TTC549 (cell line): ENCODE measurements around the gene GPR153.

ENCODE experiments used
- FAIRE-seq: peaks from 2 replicates; lab custom pipeline; 2012; peaks lifted over from hg19 to GRCh38; lab: Jason Lieb, UNC

Gene GPR153

DNA sequence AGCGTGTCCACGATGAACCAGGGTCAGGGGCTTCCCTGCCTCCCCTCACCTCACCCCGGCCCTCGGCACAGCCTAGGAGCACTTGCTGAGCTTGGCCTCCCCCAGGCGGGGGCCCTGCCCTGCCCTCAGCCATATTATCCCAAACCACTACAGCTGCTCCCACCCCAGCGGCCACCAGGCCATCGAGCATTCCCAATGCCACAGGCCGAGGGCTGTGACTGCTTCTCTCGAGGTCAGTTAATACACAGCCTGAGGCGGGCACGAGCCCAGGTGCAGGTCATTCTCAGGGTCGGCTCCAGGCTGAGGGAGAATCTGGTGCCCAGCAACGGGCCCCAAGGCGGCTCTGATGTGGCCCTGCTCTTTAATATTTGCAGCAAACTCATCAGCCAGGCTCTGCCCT is 8.4 kb upstream of the GPR153 start:
- no peak for FAIRE-seq

- no peak for FAIRE-seq
Observed at GRCh38 chr1:6268415-6268814, 7.5 kb upstream of the GPR153 start.

- FAIRE-seq, result no peak
Observed at GRCh38 chr1:6267686-6268322, 6.9 kb upstream of the GPR153 start.

DNA sequence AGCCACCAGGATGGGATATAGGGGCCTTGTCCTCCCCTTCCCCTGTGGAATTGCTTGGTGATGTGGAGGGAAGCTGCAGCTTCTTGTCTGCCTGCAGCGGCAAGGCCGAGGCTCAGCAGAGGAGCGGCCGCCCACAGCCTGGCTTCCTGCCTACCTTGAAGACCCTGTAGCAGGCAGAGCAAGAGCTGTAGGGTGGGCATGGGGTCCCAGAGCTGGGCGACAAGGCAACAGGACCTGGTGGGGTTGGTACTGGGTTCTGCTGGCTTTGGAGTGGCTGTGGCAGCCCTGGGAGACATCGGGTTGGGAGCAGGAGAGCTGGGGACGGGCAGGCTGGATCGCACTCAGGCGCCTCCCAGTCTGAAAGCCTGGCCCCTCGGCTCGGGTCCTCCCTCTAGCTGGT is 5.7 kb upstream of the GPR153 start:
- no peak for FAIRE-seq

DNA sequence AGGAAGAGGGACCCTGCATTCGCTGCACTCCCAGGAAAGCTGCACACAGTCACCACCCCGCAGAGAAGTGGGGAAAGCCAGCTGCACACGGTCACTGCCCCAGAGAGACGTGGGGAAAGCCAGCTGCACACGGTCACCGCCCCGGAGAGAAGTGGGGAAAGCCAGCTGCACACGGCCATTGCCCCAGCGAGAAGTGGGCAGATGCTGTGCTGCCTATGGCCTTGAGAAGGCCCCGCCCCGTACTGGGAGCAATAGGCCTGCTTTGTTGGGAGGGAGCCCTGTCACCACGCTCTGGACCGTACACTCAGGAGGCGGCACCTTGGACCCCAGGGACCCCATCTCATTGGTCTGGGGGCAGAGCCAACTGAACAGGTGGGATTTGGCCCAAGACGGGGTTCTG is 4.3 kb upstream of the GPR153 start:
- no peak for FAIRE-seq

GRCh38 chr1:6263716-6264115 is 2.8 kb upstream of the GPR153 start:
- FAIRE-seq, result no peak

GRCh38 chr1:6262555-6263420 is 1.9 kb upstream of the GPR153 start:
- FAIRE-seq, result no peak

GRCh38 chr1:6261615-6261995 is 707 bp upstream of the GPR153 start:
- FAIRE-seq, result no peak

DNA sequence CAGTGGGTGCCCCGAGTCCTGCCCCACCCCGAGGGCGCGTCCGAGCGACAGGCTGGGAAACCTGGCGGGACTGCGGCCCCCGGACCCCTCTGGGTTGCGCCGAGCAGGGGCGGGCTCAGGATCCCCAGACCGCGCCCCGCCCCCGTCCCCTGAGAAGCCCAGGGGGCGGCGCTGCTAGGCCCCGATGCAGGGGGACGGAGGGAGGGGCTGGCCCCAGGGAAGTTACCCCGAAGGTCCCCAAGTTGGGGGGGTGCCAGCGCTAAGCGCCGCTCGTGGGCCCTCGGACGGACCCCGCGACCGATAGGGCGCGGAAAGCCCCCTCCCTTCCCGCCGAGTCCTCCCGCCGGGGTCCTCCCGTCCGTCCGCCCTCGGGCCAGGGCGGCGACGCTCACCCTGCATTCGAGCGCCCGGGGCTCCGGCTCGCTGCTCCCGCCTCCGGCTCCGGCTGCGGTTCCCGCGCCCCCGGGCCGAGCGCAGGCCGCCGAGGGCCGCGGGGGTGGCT is 414 bp downstream of the GPR153 start:
- FAIRE-seq, result no peak

DNA sequence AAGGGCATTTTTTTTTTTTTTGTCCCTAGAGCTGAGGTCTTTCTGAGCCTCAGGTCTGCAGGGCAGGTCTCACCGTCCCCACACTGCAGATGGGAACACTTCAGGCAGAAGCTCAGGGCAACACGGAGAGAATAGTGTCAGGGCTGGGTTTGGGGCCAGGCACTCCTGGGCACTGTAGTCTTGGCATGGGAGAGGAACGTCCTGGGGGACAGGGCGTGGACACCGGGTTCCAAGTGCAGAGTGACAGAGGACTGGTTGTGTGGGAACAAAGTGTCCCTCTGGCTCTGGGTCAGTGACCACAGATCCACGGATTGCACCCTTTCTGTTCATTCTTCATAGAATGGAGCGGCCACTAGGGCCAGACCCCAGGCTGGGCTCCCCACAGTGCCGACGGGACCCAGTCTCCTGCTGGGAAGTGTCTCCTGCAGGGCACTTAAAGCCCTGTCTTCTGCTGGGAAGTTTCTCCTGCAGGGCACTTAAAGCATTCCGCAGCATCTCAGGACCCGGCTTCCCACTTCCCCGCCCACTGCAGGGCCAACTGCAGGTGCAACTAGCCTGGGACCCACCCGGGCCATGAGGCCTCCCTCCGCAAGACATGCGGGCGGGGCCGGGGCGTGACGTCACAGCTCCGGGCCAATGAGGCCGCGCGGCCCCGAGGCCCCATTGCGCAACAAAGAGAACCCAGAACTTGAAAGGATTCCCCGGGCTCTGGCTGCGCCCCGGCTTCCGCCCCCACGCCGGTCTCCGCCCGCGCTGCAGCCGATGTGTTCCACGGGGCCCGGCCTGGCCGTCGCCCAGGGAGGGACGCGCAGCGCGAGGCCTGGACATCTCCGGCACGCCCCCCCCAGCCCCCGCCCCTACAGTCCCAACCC is 1.2 kb downstream of the GPR153 start:
- FAIRE-seq, result no peak

DNA sequence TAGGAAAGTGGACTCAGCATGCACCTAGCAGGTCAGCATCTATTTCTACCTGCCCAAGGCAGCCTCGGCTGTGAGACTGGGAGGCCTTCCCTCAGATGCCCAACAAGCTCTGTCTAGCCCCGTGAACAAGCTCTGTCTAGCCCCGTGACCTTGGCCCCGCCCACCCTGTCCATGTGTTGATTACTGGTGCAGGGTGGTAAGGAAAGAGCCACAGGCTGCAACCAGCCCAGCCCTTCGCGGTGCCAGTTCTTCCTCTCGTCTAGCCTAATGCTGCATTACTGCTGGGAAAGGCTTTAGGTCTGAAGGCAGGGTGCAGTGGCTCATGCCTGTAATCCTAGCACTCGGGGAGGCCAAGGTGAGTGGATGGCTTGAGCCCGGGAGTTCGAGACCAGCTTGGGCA is 2.2 kb downstream of the GPR153 start:
- FAIRE-seq, result no peak

- no peak for FAIRE-seq
Observed at GRCh38 chr1:6257541-6258069, 3.3 kb downstream of the GPR153 start.

DNA sequence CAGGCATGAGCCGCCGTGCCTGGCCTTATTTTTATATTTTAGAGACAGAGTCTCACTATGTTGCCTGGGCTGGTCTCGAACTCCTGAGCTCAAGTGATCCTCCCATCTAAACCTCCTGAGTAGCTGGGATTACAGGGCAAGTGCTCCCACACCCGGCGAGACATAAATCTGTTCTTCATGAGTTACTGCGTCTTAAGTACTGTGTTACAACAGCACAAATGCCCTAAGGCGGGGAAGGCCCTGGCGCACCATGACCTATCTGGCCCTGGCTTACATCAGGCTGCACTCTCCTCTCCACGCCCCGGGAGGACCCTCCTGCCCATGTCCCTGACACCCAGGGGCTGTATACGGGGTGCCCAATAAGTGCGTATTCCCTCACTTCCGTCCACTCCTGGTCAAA is 4.3 kb downstream of the GPR153 start:
- FAIRE-seq, result no peak

- FAIRE-seq, result no peak
Observed at GRCh38 chr1:6254691-6255090, 6.2 kb downstream of the GPR153 start.

GRCh38 chr1:6253380-6253779 is 7.5 kb downstream of the GPR153 start:
- no peak for FAIRE-seq

DNA sequence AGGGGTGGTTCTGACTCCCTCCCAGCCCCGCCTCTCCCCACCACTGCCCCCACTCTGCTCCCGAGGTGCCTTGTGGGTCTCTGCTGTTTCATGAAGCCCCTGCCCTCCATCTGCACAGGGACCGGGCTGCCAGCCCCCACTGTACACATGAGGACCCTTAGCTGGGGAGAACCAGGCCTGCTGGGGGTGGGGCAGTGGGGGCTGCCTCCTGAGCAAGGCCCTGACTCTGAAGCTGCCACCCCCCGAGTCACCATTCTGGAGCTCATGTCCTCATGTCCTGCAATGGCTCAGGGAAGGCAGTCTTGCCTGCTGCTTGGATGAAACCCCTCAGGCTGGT is 8.6 kb downstream of the GPR153 start:
- FAIRE-seq, result no peak

GRCh38 chr1:6251681-6252373 is 9.1 kb downstream of the GPR153 start:
- FAIRE-seq, result no peak

DNA sequence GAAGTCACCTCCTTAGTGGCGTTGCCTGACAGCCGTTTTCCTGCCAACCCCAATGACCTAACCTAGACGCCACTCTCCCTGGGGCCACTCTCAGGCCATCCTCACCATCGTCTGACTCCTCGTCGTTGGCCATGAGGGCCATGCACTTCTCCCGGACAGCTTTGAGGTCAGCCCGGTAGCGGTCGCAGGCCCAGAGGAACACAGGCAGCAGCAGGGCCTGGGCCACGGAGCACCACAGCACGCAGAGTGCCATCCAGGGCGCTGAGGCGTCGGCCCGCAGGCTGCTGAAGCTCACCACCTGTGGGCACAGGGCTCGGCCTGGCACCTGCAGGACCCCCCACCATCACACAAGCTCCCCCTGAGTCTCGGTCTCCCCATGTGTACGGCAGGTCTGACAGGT is 9.7 kb downstream of the GPR153 start:
- FAIRE-seq, result no peak

DNA sequence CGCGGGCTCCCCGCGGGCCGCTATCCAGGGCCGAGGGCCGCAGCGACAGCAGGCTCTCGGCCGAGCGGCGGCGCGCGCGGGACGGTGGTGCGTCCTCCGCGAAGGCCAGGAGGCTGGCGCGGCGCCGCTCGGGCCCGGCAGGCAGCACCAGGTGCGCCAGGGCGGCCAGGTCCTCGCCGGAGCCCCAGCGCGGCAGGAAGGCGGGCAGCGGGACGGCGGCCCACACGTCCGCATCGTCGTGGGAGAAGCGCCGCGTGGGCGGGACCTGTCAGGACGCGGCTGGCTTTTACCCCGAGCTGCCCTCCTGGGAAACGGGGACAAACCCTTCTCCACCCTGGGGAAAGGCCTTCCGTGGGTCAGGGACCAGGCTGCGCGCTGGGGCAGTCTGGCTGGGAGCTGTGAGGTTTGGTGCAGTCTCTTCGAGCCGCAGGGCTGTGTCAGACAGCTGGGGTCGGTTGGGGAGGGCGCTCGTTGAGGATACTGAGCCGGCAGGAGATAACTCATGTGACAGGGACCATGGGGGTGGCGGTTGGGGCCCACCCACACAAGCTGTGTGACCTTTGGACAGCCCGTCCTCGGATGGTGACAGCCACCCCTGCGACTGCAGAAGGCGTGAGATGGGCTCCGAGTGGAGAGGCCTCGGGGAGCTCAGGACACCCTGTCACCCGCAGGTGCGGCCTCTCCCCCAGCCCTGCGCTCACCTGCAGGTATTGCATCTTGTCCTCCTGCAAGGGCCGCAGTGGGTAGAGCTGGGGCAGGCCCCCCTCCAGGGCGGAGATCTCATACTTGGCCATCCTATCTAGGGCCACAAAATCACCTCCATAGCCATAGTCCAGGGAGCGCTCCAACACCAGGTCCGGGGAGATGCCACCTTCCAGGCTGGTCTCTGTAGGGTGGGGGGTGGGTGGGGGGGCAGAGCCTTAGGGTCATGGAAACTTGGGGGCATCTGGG is 10.9 kb downstream of the GPR153 start:
- no peak for FAIRE-seq

GRCh38 chr1:6248932-6249738 is 11.8 kb downstream of the GPR153 start:
- no peak for FAIRE-seq
